Right lobe of liver (tissue), 4 donors: ENCODE data around the gene CARS1.

Source experiments
- POLR2A ChIP-seq: fragments of 450-650 bp; IDR thresholded peaks from one replicate; pipeline ENCODE4 v1.6.1; 2017; ENCODE audit warnings: antibody characterized with exemption, mild to moderate bottlenecking
- TF ChIP-seq, protein P1 (sequence below), 4 donors: fragments of 200-600 bp in 3 of 4; fragments of 450-650 bp in 1 of 4; IDR thresholded peaks; one replicate each; pipeline versions ENCODE4 v1.5.1 to v1.8.0; 2016 to 2022; ENCODE audit warnings: antibody characterized with exemption in 4 of 4, mild to moderate bottlenecking in 2 of 4
- donor health status: DM: no; HTN: no; CAD: no.
- donor health status: DM: no; HTN: no; CAD: no.
- donor health status: DM: no; HTN: yes; CAD: no.

GRCh38 chr11:3060436-3061025 lies 3.3 kb upstream of the CARS1 start:
- TF ChIP-seq, protein P1, sequence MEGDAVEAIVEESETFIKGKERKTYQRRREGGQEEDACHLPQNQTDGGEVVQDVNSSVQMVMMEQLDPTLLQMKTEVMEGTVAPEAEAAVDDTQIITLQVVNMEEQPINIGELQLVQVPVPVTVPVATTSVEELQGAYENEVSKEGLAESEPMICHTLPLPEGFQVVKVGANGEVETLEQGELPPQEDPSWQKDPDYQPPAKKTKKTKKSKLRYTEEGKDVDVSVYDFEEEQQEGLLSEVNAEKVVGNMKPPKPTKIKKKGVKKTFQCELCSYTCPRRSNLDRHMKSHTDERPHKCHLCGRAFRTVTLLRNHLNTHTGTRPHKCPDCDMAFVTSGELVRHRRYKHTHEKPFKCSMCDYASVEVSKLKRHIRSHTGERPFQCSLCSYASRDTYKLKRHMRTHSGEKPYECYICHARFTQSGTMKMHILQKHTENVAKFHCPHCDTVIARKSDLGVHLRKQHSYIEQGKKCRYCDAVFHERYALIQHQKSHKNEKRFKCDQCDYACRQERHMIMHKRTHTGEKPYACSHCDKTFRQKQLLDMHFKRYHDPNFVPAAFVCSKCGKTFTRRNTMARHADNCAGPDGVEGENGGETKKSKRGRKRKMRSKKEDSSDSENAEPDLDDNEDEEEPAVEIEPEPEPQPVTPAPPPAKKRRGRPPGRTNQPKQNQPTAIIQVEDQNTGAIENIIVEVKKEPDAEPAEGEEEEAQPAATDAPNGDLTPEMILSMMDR (IDR thresholded peaks at IDR 0.05): no peak
- TF ChIP-seq POLR2A: no peak
